ENCODE results near the gene SNX21.

DNA sequence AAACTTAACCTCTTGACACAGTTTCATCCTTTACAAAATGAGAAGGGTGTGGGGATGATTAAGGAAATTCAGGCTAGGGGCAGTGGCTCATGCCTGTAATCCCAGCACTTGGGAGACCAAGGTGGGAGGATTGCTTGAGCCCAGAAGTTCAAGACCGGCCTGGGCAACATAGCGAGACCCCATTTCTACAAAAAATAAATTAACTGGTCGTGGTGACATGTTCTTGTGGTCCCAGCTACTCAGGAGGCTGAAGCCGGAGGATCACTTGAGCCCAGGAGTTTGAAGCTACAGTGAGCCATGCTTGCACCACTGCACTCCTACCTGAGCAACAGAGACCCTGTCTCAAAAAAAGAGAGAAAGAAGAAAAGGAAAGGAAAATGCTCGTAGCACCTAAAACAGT lies 32.9 kb downstream of the SNX21 start:
- TF ChIP-seq, protein P1, sequence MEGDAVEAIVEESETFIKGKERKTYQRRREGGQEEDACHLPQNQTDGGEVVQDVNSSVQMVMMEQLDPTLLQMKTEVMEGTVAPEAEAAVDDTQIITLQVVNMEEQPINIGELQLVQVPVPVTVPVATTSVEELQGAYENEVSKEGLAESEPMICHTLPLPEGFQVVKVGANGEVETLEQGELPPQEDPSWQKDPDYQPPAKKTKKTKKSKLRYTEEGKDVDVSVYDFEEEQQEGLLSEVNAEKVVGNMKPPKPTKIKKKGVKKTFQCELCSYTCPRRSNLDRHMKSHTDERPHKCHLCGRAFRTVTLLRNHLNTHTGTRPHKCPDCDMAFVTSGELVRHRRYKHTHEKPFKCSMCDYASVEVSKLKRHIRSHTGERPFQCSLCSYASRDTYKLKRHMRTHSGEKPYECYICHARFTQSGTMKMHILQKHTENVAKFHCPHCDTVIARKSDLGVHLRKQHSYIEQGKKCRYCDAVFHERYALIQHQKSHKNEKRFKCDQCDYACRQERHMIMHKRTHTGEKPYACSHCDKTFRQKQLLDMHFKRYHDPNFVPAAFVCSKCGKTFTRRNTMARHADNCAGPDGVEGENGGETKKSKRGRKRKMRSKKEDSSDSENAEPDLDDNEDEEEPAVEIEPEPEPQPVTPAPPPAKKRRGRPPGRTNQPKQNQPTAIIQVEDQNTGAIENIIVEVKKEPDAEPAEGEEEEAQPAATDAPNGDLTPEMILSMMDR (conservative IDR thresholded peaks at IDR 0.05), result no peak
- no peak for TF ChIP-seq EZH2 (IDR thresholded peaks at IDR 0.05; ENCODE audit: low read depth)

Measured in PC-9 (cell line).